GM12892 (cell line): Measurements from ENCODE around the gene LTB4R2.

Source experiments
- DNase-seq: peaks from one replicate; pipeline ENCODE4 v3.0.0; 2011; ENCODE audit not compliant: insufficient read length
- FAIRE-seq: peaks from 2 replicates; lab custom pipeline; 2011; peaks lifted over from hg19 to GRCh38; lab: Jason Lieb, UNC
- POLR2A ChIP-seq: IDR thresholded peaks from 2 replicates; pipeline ENCODE4 v1.6.1; 2011; ENCODE audit warnings: low read depth, low read length, control low read depth
- POLR2AphosphoS5 ChIP-seq: IDR thresholded peaks from 2 replicates; pipeline ENCODE4 v1.6.1; 2011; ENCODE audit warnings: low read depth, low read length, control low read depth
- TAF1 ChIP-seq: IDR thresholded peaks from 2 replicates; pipeline ENCODE4 v1.6.1; 2011; ENCODE audit warnings: low read depth, mild to moderate bottlenecking, control low read depth, low read length, borderline replicate concordance

The LTB4R2 gene

GRCh38 chr14:24291446-24292117 lies 18.4 kb upstream of the LTB4R2 start:
- no peak for FAIRE-seq
- DNase-seq, result no peak
- TF ChIP-seq TAF1 (no peak), POLR2AphosphoS5 (no peak), POLR2A (no peak)

GRCh38 chr14:24292118-24292807 lies 17.7 kb upstream of the LTB4R2 start:
- FAIRE-seq (no peak), DNase-seq (no peak)
- TF ChIP-seq POLR2AphosphoS5, result no peak
- no peak for TF ChIP-seq POLR2A
- TF ChIP-seq TAF1, result no peak

GRCh38 chr14:24293525-24293924 lies 16.4 kb upstream of the LTB4R2 start:
- TF ChIP-seq POLR2AphosphoS5, result no peak
- TF ChIP-seq POLR2A, result no peak
- no peak for TF ChIP-seq TAF1
- DNase-seq (no peak), FAIRE-seq (no peak)

- DNase-seq (peak; percentile 58), FAIRE-seq (peak; percentile 83)
- TF ChIP-seq POLR2A (no peak), TAF1 (no peak), POLR2AphosphoS5 (no peak)
Measured at GRCh38 chr14:24296341-24297157, 13.4 kb upstream of the LTB4R2 start.

- FAIRE-seq, result no peak
- no peak for DNase-seq
- TF ChIP-seq POLR2A, result no peak
- TF ChIP-seq POLR2AphosphoS5, result no peak
- TF ChIP-seq TAF1, result no peak
Measured at GRCh38 chr14:24297190-24297964, 12.6 kb upstream of the LTB4R2 start.

- DNase-seq, result no peak
- no peak for TF ChIP-seq POLR2AphosphoS5
- TF ChIP-seq TAF1, result no peak
- no peak for TF ChIP-seq POLR2A
- no peak for FAIRE-seq
Measured at GRCh38 chr14:24298892-24299254, 11.1 kb upstream of the LTB4R2 start.

GRCh38 chr14:24299255-24300191 lies 10.4 kb upstream of the LTB4R2 start, which contains the start of the genes DHRS1 and NOP9:
TSS of gene DHRS1 (minus strand) at chr14:24299780. CDS start at chr14:24299106, 674 bp downstream.
TSS of gene NOP9 (plus strand) at chr14:24299850. CDS start at chr14:24299955, 105 bp downstream.
- peak; percentile 90 for DNase-seq
- peak; percentile 92 for FAIRE-seq
- TF ChIP-seq TAF1 (peak; percentile 53; the same call in 1 of the 2 replicates), POLR2A (peak; percentile 77), POLR2AphosphoS5 (peak; percentile 67)

GRCh38 chr14:24300326-24300980 lies 9.5 kb upstream of the LTB4R2 start:
- DNase-seq (no peak), FAIRE-seq (no peak)
- TF ChIP-seq POLR2AphosphoS5 (no peak), POLR2A (no peak), TAF1 (no peak)

- no peak for TF ChIP-seq TAF1
- TF ChIP-seq POLR2AphosphoS5, result no peak
- TF ChIP-seq POLR2A, result no peak
- FAIRE-seq (no peak), DNase-seq (no peak)
Measured at GRCh38 chr14:24304019-24304387, 5.9 kb upstream of the LTB4R2 start.
